Nephron (organoid): ENCODE data around the gene FAM227B.

Experiments
- H3K27ac Mint-ChIP-seq, 3 experiments: 2 replicates each; pipeline ENCODE4 v1.8.0; 2020; ENCODE audit warnings: mixed read lengths in 3 of 3, mild to moderate bottlenecking in 2 of 3, moderate library complexity in 1 of 3
- H3K27me3 Mint-ChIP-seq: 2 replicates; pipeline ENCODE4 v1.8.0; 2021; ENCODE audit warnings: low read depth, mild to moderate bottlenecking, moderate library complexity, mixed read lengths
- H3K36me3 Mint-ChIP-seq: 2 replicates; pipeline ENCODE4 v1.8.0; 2020; ENCODE audit warnings: low read depth, mixed read lengths
- H3K4me1 Mint-ChIP-seq: 2 replicates; pipeline ENCODE4 v1.8.0; 2020; ENCODE audit warnings: mixed read lengths
- H3K4me3 Mint-ChIP-seq, 3 experiments: 2 replicates each; pipeline ENCODE4 v1.8.0; 2020; ENCODE audit warnings: mild to moderate bottlenecking in 3 of 3, mixed read lengths in 3 of 3, moderate library complexity in 2 of 3
- H3K9me3 Mint-ChIP-seq: 2 replicates; pipeline ENCODE4 v1.8.0; 2020; ENCODE audit warnings: mixed read lengths
- TF ChIP-seq, protein P1 (sequence below), 3 experiments: fragments of 200-600 bp; sonication (generic); IDR thresholded peaks; one replicate each; pipeline ENCODE4 v1.5.0; 2021; ENCODE audit warnings: antibody characterized with exemption in 3 of 3; ENCODE audit not compliant: unreplicated experiment in 3 of 3

FAM227B gene

DNA sequence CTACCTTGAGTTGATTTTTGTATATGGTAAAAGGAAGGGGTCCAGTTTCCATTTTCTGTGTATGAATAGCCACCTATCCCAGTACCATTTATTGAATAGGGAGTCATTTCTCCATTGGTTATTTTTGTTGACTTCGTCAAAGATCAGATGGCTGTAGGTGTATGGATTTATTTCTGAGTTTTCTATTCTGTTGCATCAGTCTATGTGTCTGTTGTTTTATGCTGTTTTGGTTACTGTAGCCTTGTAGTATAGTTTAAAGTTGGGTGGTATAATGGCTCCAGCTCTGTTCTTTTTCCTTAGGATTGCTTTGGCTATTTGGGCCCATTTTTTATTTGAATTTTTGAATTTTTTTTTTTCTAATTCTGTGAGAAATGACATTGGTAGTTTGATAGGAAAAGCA lies 323.0 kb downstream of the FAM227B start:
- H3K9me3 Mint-ChIP-seq: peaks cover 15% of the 10 kb centered on the region
- no peak overlapping the region for H3K4me3 Mint-ChIP-seq
- TF ChIP-seq, protein P1, sequence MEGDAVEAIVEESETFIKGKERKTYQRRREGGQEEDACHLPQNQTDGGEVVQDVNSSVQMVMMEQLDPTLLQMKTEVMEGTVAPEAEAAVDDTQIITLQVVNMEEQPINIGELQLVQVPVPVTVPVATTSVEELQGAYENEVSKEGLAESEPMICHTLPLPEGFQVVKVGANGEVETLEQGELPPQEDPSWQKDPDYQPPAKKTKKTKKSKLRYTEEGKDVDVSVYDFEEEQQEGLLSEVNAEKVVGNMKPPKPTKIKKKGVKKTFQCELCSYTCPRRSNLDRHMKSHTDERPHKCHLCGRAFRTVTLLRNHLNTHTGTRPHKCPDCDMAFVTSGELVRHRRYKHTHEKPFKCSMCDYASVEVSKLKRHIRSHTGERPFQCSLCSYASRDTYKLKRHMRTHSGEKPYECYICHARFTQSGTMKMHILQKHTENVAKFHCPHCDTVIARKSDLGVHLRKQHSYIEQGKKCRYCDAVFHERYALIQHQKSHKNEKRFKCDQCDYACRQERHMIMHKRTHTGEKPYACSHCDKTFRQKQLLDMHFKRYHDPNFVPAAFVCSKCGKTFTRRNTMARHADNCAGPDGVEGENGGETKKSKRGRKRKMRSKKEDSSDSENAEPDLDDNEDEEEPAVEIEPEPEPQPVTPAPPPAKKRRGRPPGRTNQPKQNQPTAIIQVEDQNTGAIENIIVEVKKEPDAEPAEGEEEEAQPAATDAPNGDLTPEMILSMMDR (IDR thresholded peaks at IDR 0.05; ENCODE audit: unreplicated experiment in 3 of 3): no peak
- H3K4me1 Mint-ChIP-seq: no peaks in the 10 kb centered on the region
- H3K27me3 Mint-ChIP-seq: no peaks in the 10 kb centered on the region
- H3K36me3 Mint-ChIP-seq: peaks cover 73% of the 10 kb centered on the region
- no peak overlapping the region for H3K27ac Mint-ChIP-seq

DNA sequence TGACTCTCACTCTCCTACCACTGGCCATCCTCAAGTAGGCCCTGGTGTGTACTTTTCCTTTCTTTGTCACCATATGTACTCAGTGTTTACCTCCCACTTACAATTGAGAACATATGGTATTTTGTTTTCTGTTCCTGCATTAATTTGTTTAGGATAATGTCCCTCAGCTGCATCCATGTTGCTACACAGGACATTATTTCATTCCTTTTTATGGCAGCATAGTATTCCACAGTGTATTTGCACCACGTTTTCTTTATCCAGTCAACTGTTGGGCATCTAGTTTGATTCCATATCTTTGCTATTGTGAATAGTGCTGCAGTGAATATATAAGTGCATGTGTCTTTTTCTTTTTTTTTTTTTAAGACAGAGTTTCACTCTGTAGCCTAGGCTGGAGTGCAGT lies 324.4 kb downstream of the FAM227B start:
- H3K4me1 Mint-ChIP-seq: no peaks in the 10 kb centered on the region
- no peaks in the 10 kb centered on the region for H3K27me3 Mint-ChIP-seq
- no peak overlapping the region for H3K4me3 Mint-ChIP-seq
- TF ChIP-seq, protein P1 (IDR thresholded peaks at IDR 0.05; ENCODE audit: unreplicated experiment in 3 of 3): no peak
- peaks cover 15% of the 10 kb centered on the region for H3K9me3 Mint-ChIP-seq
- peaks cover 78% of the 10 kb centered on the region for H3K36me3 Mint-ChIP-seq
- no peak overlapping the region for H3K27ac Mint-ChIP-seq

DNA sequence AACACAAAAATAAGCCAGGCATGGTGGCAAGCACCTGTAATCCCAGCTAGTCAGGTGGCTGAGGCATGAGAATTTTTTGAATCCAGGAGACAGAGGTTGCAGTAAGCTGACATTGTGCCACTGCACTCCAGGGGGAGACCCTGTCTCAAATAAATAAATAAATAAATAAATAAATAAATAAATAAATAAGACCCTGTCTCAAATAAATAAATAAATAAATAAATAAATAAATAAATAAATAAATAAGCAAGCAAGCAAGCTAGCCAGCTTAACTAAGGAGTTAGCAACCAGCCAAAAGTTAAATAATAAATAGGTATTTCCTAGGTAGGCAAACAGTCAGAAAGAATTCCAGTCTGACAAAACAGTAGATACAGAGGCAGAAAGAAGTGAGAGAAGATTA lies 326.7 kb downstream of the FAM227B start:
- TF ChIP-seq, protein P1 (IDR thresholded peaks at IDR 0.05; ENCODE audit: unreplicated experiment in 3 of 3): no peak
- no peak overlapping the region for H3K4me3 Mint-ChIP-seq
- peaks cover 64% of the 10 kb centered on the region for H3K36me3 Mint-ChIP-seq
- peaks cover 8% of the 10 kb centered on the region for H3K9me3 Mint-ChIP-seq
- no peak overlapping the region for H3K27ac Mint-ChIP-seq
- peaks cover 16% of the 10 kb centered on the region for H3K4me1 Mint-ChIP-seq
- H3K27me3 Mint-ChIP-seq: no peaks in the 10 kb centered on the region

DNA sequence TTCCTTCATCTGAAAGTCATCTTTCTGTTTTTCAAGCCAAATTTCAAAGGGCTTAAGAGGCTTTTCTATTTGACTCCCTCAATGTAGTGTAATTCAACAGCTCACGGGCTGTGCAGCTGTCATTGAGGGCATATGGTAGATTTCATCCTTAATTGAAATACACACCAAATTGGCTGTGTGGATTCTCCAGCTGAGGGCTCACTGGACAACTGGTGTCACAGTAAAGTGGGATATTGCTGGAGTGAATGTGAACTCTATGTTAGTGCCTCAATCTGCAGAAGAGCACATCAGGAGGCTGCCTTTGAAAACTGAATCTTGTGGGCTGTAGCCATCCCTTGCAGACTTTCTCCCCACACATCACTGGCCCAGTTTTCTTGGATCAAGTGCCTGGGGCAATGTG lies 330.4 kb downstream of the FAM227B start:
- peaks cover 35% of the 10 kb centered on the region for H3K4me1 Mint-ChIP-seq
- H3K9me3 Mint-ChIP-seq: no peaks in the 10 kb centered on the region
- TF ChIP-seq, protein P1 (IDR thresholded peaks at IDR 0.05; ENCODE audit: unreplicated experiment in 3 of 3): no peak
- no peaks in the 10 kb centered on the region for H3K27me3 Mint-ChIP-seq
- H3K27ac Mint-ChIP-seq: peak overlapping the region; percentile 79 to 84 (median 83)
- peak overlapping the region in 1 of 3 experiments; percentile 42 for H3K4me3 Mint-ChIP-seq
- peaks cover 58% of the 10 kb centered on the region for H3K36me3 Mint-ChIP-seq

DNA sequence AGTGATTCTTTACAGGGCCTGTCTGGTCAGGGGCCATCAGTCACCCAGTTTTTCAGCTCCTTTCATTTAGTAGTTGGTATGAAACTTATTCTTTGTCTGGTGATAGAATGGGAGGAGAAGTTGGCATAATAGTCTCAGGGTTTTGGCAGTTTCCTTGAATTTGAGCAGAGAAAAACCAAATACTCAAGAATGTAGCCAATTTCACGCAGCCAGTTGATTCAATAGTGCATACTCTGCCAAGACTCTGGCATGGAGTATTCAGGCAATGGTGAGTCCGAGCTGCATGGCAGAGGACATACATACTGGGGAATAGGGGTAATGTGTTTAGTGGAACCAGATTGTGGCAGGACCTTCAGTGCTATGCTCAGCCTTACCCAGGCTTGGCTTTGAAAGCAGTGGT lies 332.2 kb downstream of the FAM227B start:
- TF ChIP-seq, protein P1 (IDR thresholded peaks at IDR 0.05; ENCODE audit: unreplicated experiment in 3 of 3): no peak
- peak overlapping the region; percentile 43 to 57 (median 52) for H3K27ac Mint-ChIP-seq
- H3K9me3 Mint-ChIP-seq: no peaks in the 10 kb centered on the region
- peaks cover 35% of the 10 kb centered on the region for H3K4me1 Mint-ChIP-seq
- H3K36me3 Mint-ChIP-seq: peaks cover 59% of the 10 kb centered on the region
- H3K4me3 Mint-ChIP-seq: no peak overlapping the region
- no peaks in the 10 kb centered on the region for H3K27me3 Mint-ChIP-seq

DNA sequence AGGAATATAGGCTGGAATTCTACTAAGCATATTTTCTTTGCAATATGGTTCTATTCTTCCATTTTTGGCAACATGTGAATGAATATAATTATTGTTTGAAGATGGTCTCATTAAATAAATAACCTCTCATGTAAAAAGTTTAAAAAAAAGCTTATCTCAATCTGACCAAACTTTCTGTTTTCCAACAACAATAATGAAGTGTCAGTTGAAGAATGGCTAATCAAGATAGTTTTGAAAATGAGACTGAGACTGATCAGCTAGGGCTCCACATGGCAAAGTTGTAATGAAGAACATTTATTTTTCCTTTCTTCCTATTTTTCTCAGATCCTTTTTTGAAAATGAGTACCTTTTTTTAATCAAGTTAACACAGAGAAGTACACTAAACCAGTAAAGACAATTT lies 333.1 kb downstream of the FAM227B start:
- H3K27ac Mint-ChIP-seq: peak overlapping the region in 1 of 3 experiments; percentile 52
- TF ChIP-seq, protein P1 (IDR thresholded peaks at IDR 0.05; ENCODE audit: unreplicated experiment in 3 of 3): no peak
- H3K9me3 Mint-ChIP-seq: no peaks in the 10 kb centered on the region
- no peaks in the 10 kb centered on the region for H3K27me3 Mint-ChIP-seq
- H3K36me3 Mint-ChIP-seq: peaks cover 61% of the 10 kb centered on the region
- peaks cover 36% of the 10 kb centered on the region for H3K4me1 Mint-ChIP-seq
- H3K4me3 Mint-ChIP-seq: no peak overlapping the region
